Loucy (cell line): ENCODE measurements around the gene ABLIM1.

Experiments
- H2AFZ ChIP-seq: fragments of 200-600 bp; sonication (generic); 2 replicates; pipeline ENCODE4 v1.6.0; 2016; ENCODE audit warnings: antibody characterized with exemption, mild to moderate bottlenecking, low read length, moderate library complexity
- H3F3A ChIP-seq: fragments of 200-600 bp; 2 replicates; pipeline ENCODE4 v1.6.0; 2016; ENCODE audit warnings: antibody characterized with exemption, low read depth, mild to moderate bottlenecking
- H3K27me3 ChIP-seq: fragments of 200-600 bp; sonication (generic); 2 replicates; pipeline ENCODE4 v1.6.1; 2014; ENCODE audit warnings: low read length, mild to moderate bottlenecking; ENCODE audit not compliant: insufficient read depth, poor library complexity, severe bottlenecking
- H3K36me3 ChIP-seq: fragments of 200-600 bp; sonication (generic); 2 replicates; pipeline ENCODE4 v1.6.1; 2016; ENCODE audit warnings: low read length; ENCODE audit not compliant: insufficient read depth
- H3K4me1 ChIP-seq: fragments of 200-600 bp; sonication (generic); 2 replicates; pipeline ENCODE4 v1.5.1; 2014; ENCODE audit warnings: low read length, mild to moderate bottlenecking; ENCODE audit not compliant: insufficient read depth, poor library complexity, severe bottlenecking
- H3K4me2 ChIP-seq: fragments of 200-600 bp; sonication (generic); 2 replicates; pipeline ENCODE4 v1.6.0; 2014; ENCODE audit warnings: antibody characterized with exemption, low read length, low read depth, mild to moderate bottlenecking; ENCODE audit not compliant: poor library complexity, severe bottlenecking
- H3K4me3 ChIP-seq: fragments of 200-600 bp; sonication (generic); 2 replicates; pipeline ENCODE4 v1.5.1; 2014; ENCODE audit warnings: low read length, mild to moderate bottlenecking, mixed read lengths; ENCODE audit not compliant: poor library complexity, severe bottlenecking
- H3K79me2 ChIP-seq: fragments of 200-600 bp; sonication (generic); 2 replicates; pipeline ENCODE4 v1.6.1; 2014; ENCODE audit warnings: low read length; ENCODE audit not compliant: insufficient read depth
- H3K9ac ChIP-seq: fragments of 200-600 bp; sonication (generic); 2 replicates; pipeline ENCODE4 v1.6.0; 2014; ENCODE audit warnings: mild to moderate bottlenecking, low read depth, low read length, moderate library complexity; ENCODE audit not compliant: poor library complexity, severe bottlenecking
- H3K9me2 ChIP-seq: fragments of 200-600 bp; sonication (generic); replicated peaks from 2 replicates; pipeline ENCODE4 v1.6.1; 2016; ENCODE audit warnings: low read depth, low read length, mixed read lengths
- H3K9me3 ChIP-seq: fragments of 200-600 bp; sonication (generic); 2 replicates; pipeline ENCODE4 v1.6.1; 2014; ENCODE audit warnings: mild to moderate bottlenecking, antibody characterized with exemption, low read length, low read depth; ENCODE audit not compliant: insufficient read depth
- H4K20me1 ChIP-seq: fragments of 200-600 bp; sonication (generic); 2 replicates; pipeline ENCODE4 v1.6.0; 2014; ENCODE audit warnings: antibody characterized with exemption, low read length, mild to moderate bottlenecking; ENCODE audit not compliant: insufficient read depth, poor library complexity, severe bottlenecking
- EZH2phosphoT487 ChIP-seq: fragments of 200-600 bp; IDR thresholded peaks from 2 replicates; pipeline ENCODE4 v1.6.1; 2018; ENCODE audit warnings: antibody characterized with exemption, mild to moderate bottlenecking, moderate library complexity, borderline replicate concordance
- TF ChIP-seq, protein P1 (sequence below): fragments of 200-600 bp; sonication (generic); conservative IDR thresholded peaks from 2 replicates; pipeline ENCODE4 v1.5.1; 2014; ENCODE audit warnings: mild to moderate bottlenecking, antibody characterized with exemption, low read length

ABLIM1 gene

DNA sequence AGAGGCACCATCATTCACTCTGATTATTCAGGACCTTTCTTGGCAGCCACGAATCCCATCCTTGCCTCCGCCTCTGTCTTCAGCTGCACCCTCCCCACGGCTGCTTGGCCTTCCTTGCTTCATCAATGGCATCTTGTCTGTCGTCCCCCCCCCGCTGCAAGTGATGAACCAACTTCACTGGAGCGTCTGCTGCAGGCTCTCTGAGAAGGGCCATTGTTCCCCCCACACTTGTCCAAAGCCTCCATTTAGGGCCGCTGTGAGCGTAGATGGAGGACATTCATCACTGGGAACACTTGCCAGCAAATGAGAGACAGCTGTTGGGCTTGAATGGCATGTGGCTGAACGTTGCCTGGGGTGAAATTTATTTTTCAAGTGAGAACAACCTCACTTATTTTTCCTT, 273.9 kb downstream of the ABLIM1 start:
- Histone ChIP-seq H3K4me2 (no peak overlapping the region), H3K9me3 (no peaks in the 10 kb centered on the region), H3K9me2 (no peaks in the 10 kb centered on the region), H3K9ac (no peak overlapping the region), H2AFZ (no peak overlapping the region), H3K27me3 (no peaks in the 10 kb centered on the region), H3F3A (no peaks in the 10 kb centered on the region), H3K36me3 (no peaks in the 10 kb centered on the region), H3K4me1 (no peaks in the 10 kb centered on the region), H3K4me3 (no peak overlapping the region), H4K20me1 (no peaks in the 10 kb centered on the region), H3K79me2 (no peaks in the 10 kb centered on the region)
- TF ChIP-seq, protein P1, sequence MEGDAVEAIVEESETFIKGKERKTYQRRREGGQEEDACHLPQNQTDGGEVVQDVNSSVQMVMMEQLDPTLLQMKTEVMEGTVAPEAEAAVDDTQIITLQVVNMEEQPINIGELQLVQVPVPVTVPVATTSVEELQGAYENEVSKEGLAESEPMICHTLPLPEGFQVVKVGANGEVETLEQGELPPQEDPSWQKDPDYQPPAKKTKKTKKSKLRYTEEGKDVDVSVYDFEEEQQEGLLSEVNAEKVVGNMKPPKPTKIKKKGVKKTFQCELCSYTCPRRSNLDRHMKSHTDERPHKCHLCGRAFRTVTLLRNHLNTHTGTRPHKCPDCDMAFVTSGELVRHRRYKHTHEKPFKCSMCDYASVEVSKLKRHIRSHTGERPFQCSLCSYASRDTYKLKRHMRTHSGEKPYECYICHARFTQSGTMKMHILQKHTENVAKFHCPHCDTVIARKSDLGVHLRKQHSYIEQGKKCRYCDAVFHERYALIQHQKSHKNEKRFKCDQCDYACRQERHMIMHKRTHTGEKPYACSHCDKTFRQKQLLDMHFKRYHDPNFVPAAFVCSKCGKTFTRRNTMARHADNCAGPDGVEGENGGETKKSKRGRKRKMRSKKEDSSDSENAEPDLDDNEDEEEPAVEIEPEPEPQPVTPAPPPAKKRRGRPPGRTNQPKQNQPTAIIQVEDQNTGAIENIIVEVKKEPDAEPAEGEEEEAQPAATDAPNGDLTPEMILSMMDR: no peak
- no peak for TF ChIP-seq EZH2phosphoT487
